ENCODE measurements around the gene HOXC9.

- TF ChIP-seq CTCF (IDR thresholded peaks at IDR 0.05 in 8 of 11, conservative IDR thresholded peaks at IDR 0.05 in 3 of 11), result no peak
- no peak for TF ChIP-seq POLR2A (IDR thresholded peaks at IDR 0.05)
These were observed 2.5 kb upstream of the HOXC9 start for GRCh38 chr12:53997204-53998109.
